Stimulated activated CD4-positive, alpha-beta T cell treated with anti-CD3 and anti-CD28 coated beads, Interleukin-4, amount 100 ng/mL, for 48 hours (primary cell): ENCODE results near the gene IMMT.

Experiments used
- DNase-seq, 2 donors: peaks; one replicate each; pipeline ENCODE4 v3.0.0-alpha.2; 2020; ENCODE audit warnings: low read depth in 2 of 2

Gene IMMT

DNA sequence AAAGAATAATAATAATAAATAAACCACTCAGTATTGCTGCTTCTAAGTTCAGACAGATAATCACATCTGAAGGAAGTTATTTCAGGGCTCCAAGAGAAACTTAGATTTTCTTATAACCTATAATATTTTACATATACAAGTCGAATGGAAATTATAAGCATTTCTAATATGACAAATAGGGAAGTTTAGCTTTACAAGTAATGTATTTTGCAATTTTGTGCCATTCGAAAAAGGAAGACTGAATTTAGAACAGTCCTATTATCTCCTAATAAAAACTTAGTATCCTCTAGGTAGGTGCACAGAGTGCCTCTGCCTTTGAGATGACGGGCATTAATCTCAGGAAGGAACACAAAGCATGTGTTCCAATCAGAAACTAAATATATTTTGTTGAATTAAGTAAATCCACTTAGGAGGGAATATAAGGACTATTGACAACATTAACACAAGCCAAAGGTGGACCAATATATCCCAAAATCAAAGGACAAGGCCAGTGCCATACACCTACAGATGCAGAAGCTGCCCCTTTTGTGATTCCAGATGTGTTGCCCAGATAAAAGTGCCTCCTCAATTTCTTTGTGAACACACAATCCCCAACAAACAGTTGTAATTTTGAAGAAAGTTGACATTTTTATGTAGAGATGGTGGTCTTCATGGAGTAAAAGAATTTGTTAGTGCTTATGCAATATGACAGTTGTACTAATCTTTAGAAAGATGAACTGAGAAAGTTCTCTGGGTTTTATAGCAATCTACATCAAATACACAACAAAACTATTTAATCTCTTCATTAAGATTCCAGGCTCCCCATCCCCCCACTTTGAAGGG, 52.6 kb downstream of the IMMT start:
- no peak for DNase-seq

- DNase-seq: no peak
Measured at GRCh38 chr2:86140969-86141392, 54.3 kb downstream of the IMMT start.

GRCh38 chr2:86139981-86140380, 55.3 kb downstream of the IMMT start:
- no peak for DNase-seq

GRCh38 chr2:86138736-86139625, 56.3 kb downstream of the IMMT start:
- DNase-seq: no peak

DNA sequence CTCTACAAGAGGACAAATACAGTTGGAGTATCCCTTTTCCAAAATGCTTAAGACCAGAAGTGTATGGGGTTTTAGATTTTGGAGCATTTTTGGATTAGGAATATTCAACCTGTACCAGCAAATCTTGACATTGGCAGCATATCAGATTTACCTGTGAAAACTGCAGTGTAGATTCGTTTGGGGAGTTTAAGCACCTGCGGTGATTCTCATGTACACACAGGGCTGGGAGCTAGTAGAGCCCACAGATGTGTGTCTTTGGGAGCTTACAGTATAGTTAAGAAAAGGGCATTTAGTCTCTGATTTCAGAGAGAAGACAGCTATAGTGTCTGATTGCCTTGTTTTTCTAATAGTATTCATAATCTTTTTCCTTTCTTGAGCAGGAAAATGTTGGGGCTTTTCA, 59.1 kb downstream of the IMMT start:
- DNase-seq: no peak

DNA sequence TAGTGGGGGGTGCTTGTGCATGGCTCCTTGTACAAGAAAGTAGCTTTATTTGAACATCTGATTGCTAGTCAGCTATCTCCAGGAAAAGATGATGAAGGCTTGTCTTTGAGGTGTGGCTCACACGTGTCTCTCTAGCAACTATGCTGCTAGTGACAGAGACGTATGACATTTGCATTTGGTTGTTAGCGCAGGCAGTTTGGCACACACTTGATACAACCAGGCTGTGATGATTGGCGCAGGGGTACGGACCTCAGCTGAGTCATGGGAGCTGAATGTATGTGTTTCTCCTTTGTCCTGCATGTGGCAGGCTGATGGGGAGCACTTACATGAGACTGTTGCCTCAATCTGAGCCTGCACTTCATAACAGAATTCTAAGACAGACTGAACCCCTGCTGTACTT, 59.6 kb downstream of the IMMT start:
- no peak for DNase-seq

GRCh38 chr2:86134709-86135108, 60.6 kb downstream of the IMMT start:
- no peak for DNase-seq

GRCh38 chr2:86124683-86125082, 70.6 kb downstream of the IMMT start:
- DNase-seq: no peak

GRCh38 chr2:86123328-86123925, 71.8 kb downstream of the IMMT start:
- no peak for DNase-seq

DNA sequence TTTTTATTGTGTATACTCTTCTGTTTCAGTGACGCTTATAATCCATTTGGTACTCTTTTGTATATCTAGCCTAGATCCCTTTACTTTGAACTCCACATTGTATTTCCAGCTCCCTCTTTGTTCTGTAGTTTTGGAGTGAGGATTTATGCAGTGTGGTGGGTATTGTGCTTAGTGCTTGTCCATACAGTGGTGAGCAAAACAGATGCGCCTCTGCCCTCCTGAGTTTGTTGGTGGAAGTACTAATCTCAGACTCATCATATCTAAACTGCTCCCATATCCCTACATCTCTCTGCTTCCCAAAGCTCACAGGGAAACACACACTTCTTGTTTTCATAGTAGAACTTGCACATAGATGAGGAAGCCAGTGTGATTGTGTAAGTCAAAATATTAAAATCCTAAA, 77.1 kb downstream of the IMMT start:
- DNase-seq: no peak

- DNase-seq: no peak
Measured at GRCh38 chr2:86107031-86107430, 88.2 kb downstream of the IMMT start.

GRCh38 chr2:86105969-86106945, 89.0 kb downstream of the IMMT start, which contains the start of gene PTCD3:
TSS of gene PTCD3 (plus strand) at chr2:86106235. CDS start at chr2:86106248, 13 bp downstream.
- peak; percentile 89 to 96 for DNase-seq

DNA sequence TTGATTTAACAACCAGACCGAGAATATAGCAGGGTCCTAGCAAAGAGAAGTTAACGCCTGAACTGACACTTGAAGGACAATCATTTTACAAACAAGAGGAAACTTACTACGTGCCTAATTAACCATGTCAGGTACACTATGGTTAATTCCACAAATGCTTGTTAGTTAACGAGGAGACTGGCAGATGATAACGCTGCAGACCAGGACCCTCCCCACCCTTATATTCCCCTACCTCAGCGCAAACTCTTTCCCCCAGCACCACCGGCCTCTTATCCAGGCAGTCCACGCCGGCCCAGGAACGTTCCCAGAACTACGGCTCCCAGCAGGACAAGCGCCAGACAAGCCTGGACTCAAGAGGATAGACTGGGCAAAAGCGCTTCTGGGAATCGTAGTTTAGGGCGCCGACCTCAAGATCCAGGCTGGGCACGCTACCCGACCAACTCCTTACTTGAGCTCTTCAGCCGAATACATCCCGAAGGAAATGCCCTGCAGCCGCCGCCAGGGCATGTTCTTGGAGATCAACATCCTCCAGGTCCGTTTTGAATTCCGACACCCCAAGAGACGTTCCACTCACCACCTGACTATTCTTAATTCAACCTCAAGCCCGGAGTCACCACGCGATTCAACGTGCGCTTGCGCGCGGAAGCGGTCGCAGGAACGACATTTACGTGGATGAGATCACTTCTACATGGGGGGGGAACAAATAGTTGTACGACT, 89.9 kb downstream of the IMMT start, which contains the start of gene POLR1A:
Gene POLR1A (minus strand): TSS at position 635 of the 717 bp plus-strand sequence. CDS start 110 bp downstream, at position 525.
- peak; percentile 58 to 73 for DNase-seq

DNA sequence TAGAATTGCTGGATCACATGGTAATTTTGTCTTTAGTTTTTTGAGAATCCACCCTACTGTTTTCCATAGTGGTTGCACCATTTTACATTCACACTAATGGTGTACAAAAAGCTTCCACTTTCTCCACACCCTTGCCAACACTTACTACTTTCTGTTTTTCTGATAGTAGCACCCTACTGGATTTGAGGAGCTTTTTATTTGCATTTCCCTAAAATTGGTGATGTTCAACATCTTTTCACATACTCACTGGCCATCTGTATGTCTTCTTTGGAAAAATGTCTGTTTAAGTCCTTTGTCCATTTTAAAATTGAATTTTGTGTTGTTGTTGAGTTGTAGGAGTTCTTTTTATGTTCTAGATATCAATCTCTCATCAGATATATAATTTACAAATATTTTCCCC, 93.1 kb downstream of the IMMT start:
- DNase-seq: no peak

DNA sequence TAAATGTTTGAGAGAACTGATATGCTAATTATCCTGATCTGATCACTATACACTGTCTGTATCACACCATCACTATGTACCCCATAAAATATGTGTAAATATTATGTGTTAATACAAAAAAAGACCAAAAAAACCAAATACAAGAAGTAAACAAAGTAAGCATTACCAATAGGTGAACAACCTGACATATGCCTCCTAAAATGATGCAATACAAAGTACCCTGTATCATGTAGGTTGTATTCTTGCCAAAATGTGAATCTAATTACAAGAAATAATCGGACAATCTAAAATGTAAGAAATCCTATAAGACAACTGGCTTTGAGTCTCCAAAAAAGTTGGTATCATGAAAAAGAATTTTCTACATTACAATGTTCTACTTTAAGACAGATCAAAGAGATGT, 97.3 kb downstream of the IMMT start:
- DNase-seq: no peak

GRCh38 chr2:86097114-86097896, 98.0 kb downstream of the IMMT start:
- DNase-seq: no peak

DNA sequence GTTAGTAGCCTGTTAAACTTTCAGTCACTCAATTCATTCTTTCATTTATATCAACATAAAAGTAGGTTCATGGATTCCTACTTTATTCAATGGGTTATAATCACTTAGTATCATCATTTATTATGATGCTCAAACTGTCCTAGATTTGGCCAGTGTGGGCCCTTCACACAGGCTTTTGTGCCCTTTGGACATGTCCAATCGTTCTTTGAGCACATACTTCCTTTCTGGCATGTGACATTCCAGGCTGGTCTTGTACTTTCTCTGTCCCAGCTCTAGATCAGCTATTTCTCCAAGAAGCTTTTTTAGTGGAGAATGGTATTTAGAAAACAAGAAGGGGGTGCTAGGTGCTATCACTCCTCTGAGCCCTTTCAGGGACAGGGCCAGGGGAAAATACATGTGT, 101.0 kb downstream of the IMMT start:
- no peak for DNase-seq
